T-helper 9 cell (primary cell): Measurements from ENCODE around the gene TOR2A.
"Not testable (repeated sequence)": the region's sequence is repeated elsewhere in the genome, so short reads cannot be mapped to it uniquely, and the experiment has no call there.

Experiments used
- DNase-seq: peaks from one replicate; pipeline ENCODE4 v3.0.0-alpha.2; 2020

Gene TOR2A

GRCh38 chr9:127768698-127769097 lies 33.6 kb upstream of the TOR2A start:
- DNase-seq: no peak

- no peak for DNase-seq
These were observed 32.8 kb upstream of the TOR2A start for GRCh38 chr9:127767909-127768331.

- no peak for DNase-seq
These were observed 32.3 kb upstream of the TOR2A start for GRCh38 chr9:127767410-127767809.

GRCh38 chr9:127765418-127765817 lies 30.3 kb upstream of the TOR2A start:
- no peak for DNase-seq

GRCh38 chr9:127763918-127764384 lies 28.9 kb upstream of the TOR2A start:
- DNase-seq: peak; percentile 21

- DNase-seq: no peak
These were observed 27.1 kb upstream of the TOR2A start for GRCh38 chr9:127762111-127762676.

- DNase-seq: no peak
These were observed 26.4 kb upstream of the TOR2A start for GRCh38 chr9:127761491-127761956.

GRCh38 chr9:127761061-127761460 lies 26.0 kb upstream of the TOR2A start:
- DNase-seq: no peak

GRCh38 chr9:127758843-127759242 lies 23.7 kb upstream of the TOR2A start:
- DNase-seq: no peak

- DNase-seq: not testable (repeated sequence)
These were observed 21.7 kb upstream of the TOR2A start for GRCh38 chr9:127756776-127757175.

- no peak for DNase-seq
These were observed 21.1 kb upstream of the TOR2A start for GRCh38 chr9:127756233-127756632.

- no peak for DNase-seq
These were observed 20.3 kb upstream of the TOR2A start for GRCh38 chr9:127755061-127756060.

- DNase-seq: no peak
These were observed 19.3 kb upstream of the TOR2A start for GRCh38 chr9:127754099-127755060.

- no peak for DNase-seq
These were observed 18.5 kb upstream of the TOR2A start for GRCh38 chr9:127753622-127754021.

- DNase-seq: no peak
These were observed 18.1 kb upstream of the TOR2A start for GRCh38 chr9:127753148-127753547.

GRCh38 chr9:127751269-127752054 lies 16.4 kb upstream of the TOR2A start:
- no peak for DNase-seq

- DNase-seq: no peak
These were observed 14.1 kb upstream of the TOR2A start for GRCh38 chr9:127749090-127749787.

GRCh38 chr9:127746959-127747569 lies 12.0 kb upstream of the TOR2A start:
- DNase-seq: no peak

GRCh38 chr9:127744398-127745110 lies 9.5 kb upstream of the TOR2A start:
- DNase-seq: no peak
